Measurements from ENCODE around the gene SULT1C3. TPM values are rescaled to one million over a fixed set of nuclear protein-coding genes. Genes with fewer than 3 reads are reported as not detected.

Gene SULT1C3
- total RNA-seq, 1 donor from 2014 or later = not detected

GRCh38 chr2:108267101-108267500 lies 27.3 kb downstream of the SULT1C3 start:
- Mint-ChIP-seq H3K27me3 (ENCODE audit: unreplicated experiment) (peaks cover 30% of the 10 kb centered on the region), H3K36me3 (ENCODE audit: unreplicated experiment) (no peaks in the 10 kb centered on the region), H3K27ac (ENCODE audit: unreplicated experiment) (peak overlapping the region; percentile 23), H3K4me1 (ENCODE audit: unreplicated experiment) (peaks cover 29% of the 10 kb centered on the region), H3K4me3 (ENCODE audit: unreplicated experiment) (no peak overlapping the region), H3K9me3 (ENCODE audit: unreplicated experiment) (no peaks in the 10 kb centered on the region)
- DNase-seq (ENCODE audit: extremely low spot score, unreplicated experiment) = no peak
- no peak for TF ChIP-seq CTCF (IDR thresholded peaks at IDR 0.05)

- H3K4me1 Mint-ChIP-seq (ENCODE audit: unreplicated experiment) = peaks cover 35% of the 10 kb centered on the region
- DNase-seq (ENCODE audit: extremely low spot score, unreplicated experiment) = no peak
- no peak for TF ChIP-seq CTCF (IDR thresholded peaks at IDR 0.05)
- H3K4me3 Mint-ChIP-seq (ENCODE audit: unreplicated experiment) = no peak overlapping the region
- peaks cover 25% of the 10 kb centered on the region for H3K27me3 Mint-ChIP-seq (ENCODE audit: unreplicated experiment)
- H3K9me3 Mint-ChIP-seq (ENCODE audit: unreplicated experiment) = no peaks in the 10 kb centered on the region
- peak overlapping the region; percentile 37 for H3K27ac Mint-ChIP-seq (ENCODE audit: unreplicated experiment)
- no peaks in the 10 kb centered on the region for H3K36me3 Mint-ChIP-seq (ENCODE audit: unreplicated experiment)
Measured at GRCh38 chr2:108268001-108268400, 28.2 kb downstream of the SULT1C3 start.

GRCh38 chr2:108270346-108270745 lies 30.6 kb downstream of the SULT1C3 start:
- H3K27me3 Mint-ChIP-seq (ENCODE audit: unreplicated experiment) = peaks cover 10% of the 10 kb centered on the region
- H3K36me3 Mint-ChIP-seq (ENCODE audit: unreplicated experiment) = no peaks in the 10 kb centered on the region
- DNase-seq (ENCODE audit: extremely low spot score, unreplicated experiment) = no peak
- peaks cover 39% of the 10 kb centered on the region for H3K4me1 Mint-ChIP-seq (ENCODE audit: unreplicated experiment)
- H3K27ac Mint-ChIP-seq (ENCODE audit: unreplicated experiment) = no peak overlapping the region
- no peak overlapping the region for H3K4me3 Mint-ChIP-seq (ENCODE audit: unreplicated experiment)
- no peak for TF ChIP-seq CTCF (IDR thresholded peaks at IDR 0.05)
- no peaks in the 10 kb centered on the region for H3K9me3 Mint-ChIP-seq (ENCODE audit: unreplicated experiment)

- no peak for DNase-seq (ENCODE audit: extremely low spot score, unreplicated experiment)
- Mint-ChIP-seq H3K4me3 (ENCODE audit: unreplicated experiment) (no peak overlapping the region), H3K36me3 (ENCODE audit: unreplicated experiment) (no peaks in the 10 kb centered on the region), H3K9me3 (ENCODE audit: unreplicated experiment) (no peaks in the 10 kb centered on the region), H3K27me3 (ENCODE audit: unreplicated experiment) (peaks cover 6% of the 10 kb centered on the region), H3K27ac (ENCODE audit: unreplicated experiment) (peak overlapping the region; percentile 94), H3K4me1 (ENCODE audit: unreplicated experiment) (peaks cover 39% of the 10 kb centered on the region)
- no peak for TF ChIP-seq CTCF (IDR thresholded peaks at IDR 0.05)
Measured at GRCh38 chr2:108270768-108271506, 31.2 kb downstream of the SULT1C3 start.

GRCh38 chr2:108271691-108272253 lies 32.0 kb downstream of the SULT1C3 start:
- no peak for DNase-seq (ENCODE audit: extremely low spot score, unreplicated experiment)
- H3K4me1 Mint-ChIP-seq (ENCODE audit: unreplicated experiment) = peaks cover 37% of the 10 kb centered on the region
- peaks cover 1% of the 10 kb centered on the region for H3K27me3 Mint-ChIP-seq (ENCODE audit: unreplicated experiment)
- no peak for TF ChIP-seq CTCF (IDR thresholded peaks at IDR 0.05)
- H3K27ac Mint-ChIP-seq (ENCODE audit: unreplicated experiment) = peak overlapping the region; percentile 94
- H3K4me3 Mint-ChIP-seq (ENCODE audit: unreplicated experiment) = peak overlapping the region; percentile 64
- H3K9me3 Mint-ChIP-seq (ENCODE audit: unreplicated experiment) = no peaks in the 10 kb centered on the region
- H3K36me3 Mint-ChIP-seq (ENCODE audit: unreplicated experiment) = no peaks in the 10 kb centered on the region

Data from osteocyte (in vitro differentiated cells).